Upper lobe of right lung (tissue), 1 donor: ENCODE results near the gene BNC2. TPM values are rescaled to one million over a fixed set of nuclear protein-coding genes. Genes with fewer than 3 reads are reported as not detected.

Source experiments
- ATAC-seq: fragments of 200-7000 bp; cut with Tn5 transposase; one replicate; pipeline ENCODE4 v1.9.1; 2020; ENCODE audit warnings: mild to moderate bottlenecking, moderate library complexity
- DNase-seq: peaks from one replicate; pipeline ENCODE4 v3.0.0-alpha.2; 2020
- H3K27ac ChIP-seq: fragments of 200-600 bp; one replicate; pipeline ENCODE4 v1.8.0; 2022
- H3K27me3 ChIP-seq: fragments of 200-600 bp; one replicate; pipeline ENCODE4 v1.8.0; 2022; ENCODE audit warnings: mild to moderate bottlenecking
- H3K36me3 ChIP-seq: fragments of 200-600 bp; one replicate; pipeline ENCODE4 v1.8.0; 2022
- H3K4me1 ChIP-seq: fragments of 200-600 bp; one replicate; pipeline ENCODE4 v1.8.0; 2022
- H3K4me3 ChIP-seq: fragments of 200-600 bp; one replicate; pipeline ENCODE4 v1.8.0; 2022; ENCODE audit warnings: mild to moderate bottlenecking
- H3K9me3 ChIP-seq: fragments of 200-600 bp; one replicate; pipeline ENCODE4 v1.8.0; 2022
- intact Hi-C: fragments of 100-400 bp; cut with DNase I; formaldehyde crosslinking; loops from one replicate; pipeline ENCODE4 v1.11.0; 2022
- total RNA-seq: library from RNA; stranded (reverse); fragmentation: NEBNext Ultra II Directional; extraction: Animal tissue kit (Norgen Biotek cat#: 25700); gene quantifications from one replicate; pipeline ENCODE4 v1.2.1, GENCODE V29; 2021
- TF ChIP-seq, protein P1 (sequence below): fragments of 200-600 bp; IDR thresholded peaks from one replicate; pipeline ENCODE4 v1.8.0; 2022; ENCODE audit warnings: antibody characterized with exemption
- donor health status: DM: no; HTN: yes; CAD: no; lungs with severe emphysema.

The BNC2 gene
- total RNA-seq, 1 donor from 2014 or later, result 18.1 TPM

DNA sequence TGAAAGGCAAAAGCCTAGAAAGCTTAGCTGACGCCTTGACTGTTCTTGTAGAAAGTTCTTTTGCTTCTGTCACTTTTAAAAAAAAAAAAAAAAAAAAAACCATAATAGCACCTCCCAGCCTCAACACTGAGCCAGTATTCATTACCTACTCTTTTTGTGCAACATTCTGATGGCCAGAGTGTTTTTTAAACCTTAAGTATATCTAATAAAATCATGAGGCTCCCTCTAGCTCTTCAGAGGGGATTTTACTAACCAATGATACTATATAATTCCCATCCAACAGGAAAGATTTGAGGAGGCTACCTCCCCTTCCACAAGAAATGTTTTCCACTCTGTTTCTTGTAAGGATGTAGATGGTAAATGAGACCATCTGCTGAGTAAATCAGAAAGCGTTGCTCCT lies 3.9 kb downstream of the BNC2 start:
- Histone ChIP-seq H3K4me3 (peak overlapping the region; percentile 2), H3K36me3 (no peaks in the 10 kb centered on the region), H3K4me1 (no peaks in the 10 kb centered on the region), H3K27ac (peak overlapping the region; percentile 51), H3K9me3 (no peaks in the 10 kb centered on the region), H3K27me3 (peaks cover 5% of the 10 kb centered on the region)
- DNase-seq (no peak), ATAC-seq (no peak)
- TF ChIP-seq, protein P1, sequence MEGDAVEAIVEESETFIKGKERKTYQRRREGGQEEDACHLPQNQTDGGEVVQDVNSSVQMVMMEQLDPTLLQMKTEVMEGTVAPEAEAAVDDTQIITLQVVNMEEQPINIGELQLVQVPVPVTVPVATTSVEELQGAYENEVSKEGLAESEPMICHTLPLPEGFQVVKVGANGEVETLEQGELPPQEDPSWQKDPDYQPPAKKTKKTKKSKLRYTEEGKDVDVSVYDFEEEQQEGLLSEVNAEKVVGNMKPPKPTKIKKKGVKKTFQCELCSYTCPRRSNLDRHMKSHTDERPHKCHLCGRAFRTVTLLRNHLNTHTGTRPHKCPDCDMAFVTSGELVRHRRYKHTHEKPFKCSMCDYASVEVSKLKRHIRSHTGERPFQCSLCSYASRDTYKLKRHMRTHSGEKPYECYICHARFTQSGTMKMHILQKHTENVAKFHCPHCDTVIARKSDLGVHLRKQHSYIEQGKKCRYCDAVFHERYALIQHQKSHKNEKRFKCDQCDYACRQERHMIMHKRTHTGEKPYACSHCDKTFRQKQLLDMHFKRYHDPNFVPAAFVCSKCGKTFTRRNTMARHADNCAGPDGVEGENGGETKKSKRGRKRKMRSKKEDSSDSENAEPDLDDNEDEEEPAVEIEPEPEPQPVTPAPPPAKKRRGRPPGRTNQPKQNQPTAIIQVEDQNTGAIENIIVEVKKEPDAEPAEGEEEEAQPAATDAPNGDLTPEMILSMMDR, result no peak
- intact Hi-C loops, result no loop called here

DNA sequence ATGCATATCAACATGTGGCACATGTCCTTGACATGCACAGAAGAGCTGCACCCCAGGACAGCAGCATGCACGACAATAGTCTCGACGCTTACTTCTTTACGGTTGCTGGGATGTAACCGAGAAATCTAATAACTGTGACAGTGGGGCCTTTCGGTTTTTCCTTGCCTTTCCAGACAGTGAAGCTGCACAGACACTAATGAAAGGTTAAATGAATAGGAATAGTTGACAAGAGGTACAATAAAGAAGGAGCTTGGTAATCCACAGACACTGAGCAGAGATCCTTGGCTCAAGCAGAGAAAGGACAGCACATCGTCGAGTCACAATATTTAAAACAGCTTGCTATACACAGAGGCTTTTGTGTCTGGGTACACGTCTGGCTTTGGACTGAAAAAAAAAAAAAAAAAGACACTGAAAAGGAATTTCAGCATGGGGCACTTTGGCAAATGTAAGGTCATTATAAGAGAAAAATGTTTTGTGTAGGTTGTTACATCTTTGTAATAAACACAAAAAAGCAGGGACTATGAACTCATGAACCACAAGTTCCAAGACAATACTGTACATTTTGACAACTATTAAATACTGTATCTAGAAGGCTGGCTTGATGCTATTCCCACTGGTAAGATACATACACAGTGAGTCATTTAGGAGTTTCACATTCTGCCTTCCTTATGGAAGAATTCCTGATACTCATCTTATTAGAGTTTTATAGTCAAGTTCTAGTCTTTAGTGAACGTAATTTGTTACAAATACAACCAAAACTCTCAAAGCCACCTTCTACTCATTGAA lies 5.6 kb downstream of the BNC2 start:
- DNase-seq (no peak), ATAC-seq (no peak)
- Histone ChIP-seq H3K4me1 (no peaks in the 10 kb centered on the region), H3K36me3 (no peaks in the 10 kb centered on the region), H3K27ac (peak overlapping the region; percentile 8), H3K4me3 (no peak overlapping the region), H3K27me3 (peaks cover 4% of the 10 kb centered on the region), H3K9me3 (no peaks in the 10 kb centered on the region)
- TF ChIP-seq, protein P1, result no peak
- intact Hi-C loops, result no loop called here

- H3K27me3 ChIP-seq, result no peaks in the 10 kb centered on the region
- no peak for ATAC-seq
These were observed 22.3 kb downstream of the BNC2 start for GRCh38 chr9:16848179-16848578.

GRCh38 chr9:16846986-16847385 lies 23.5 kb downstream of the BNC2 start:
- H3K4me1 ChIP-seq, result no peaks in the 10 kb centered on the region
- ATAC-seq (no peak), DNase-seq (no peak)
- H3K27ac ChIP-seq, result no peak overlapping the region
- H3K4me3 ChIP-seq, result no peak overlapping the region
- intact Hi-C loops, result no loop called here
- H3K27me3 ChIP-seq, result no peaks in the 10 kb centered on the region
- TF ChIP-seq, protein P1, result no peak
- no peaks in the 10 kb centered on the region for H3K36me3 ChIP-seq
- H3K9me3 ChIP-seq, result no peaks in the 10 kb centered on the region

More at GRCh38 chr9:16848179-16848578, 22.3 kb downstream of the BNC2 start:
- no peaks in the 10 kb centered on the region for H3K9me3 ChIP-seq
- no peak overlapping the region for H3K27ac ChIP-seq
- DNase-seq, result no peak
- no peak overlapping the region for H3K4me3 ChIP-seq
- TF ChIP-seq, protein P1, result no peak
- intact Hi-C loops, result no loop called here
- no peaks in the 10 kb centered on the region for H3K4me1 ChIP-seq
- no peaks in the 10 kb centered on the region for H3K36me3 ChIP-seq

GRCh38 chr9:16846367-16846766 lies 24.1 kb downstream of the BNC2 start:
- H3K27ac ChIP-seq, result no peak overlapping the region
- intact Hi-C loops, result no loop called here
- no peaks in the 10 kb centered on the region for H3K4me1 ChIP-seq
- TF ChIP-seq, protein P1, result no peak
- H3K9me3 ChIP-seq, result no peaks in the 10 kb centered on the region
- DNase-seq, result no peak
- H3K4me3 ChIP-seq, result no peak overlapping the region
- H3K36me3 ChIP-seq, result no peaks in the 10 kb centered on the region
- no peak for ATAC-seq
- H3K27me3 ChIP-seq, result no peaks in the 10 kb centered on the region
